ENCODE measurements around the gene CEP20. TPM values are rescaled to one million over a fixed set of nuclear protein-coding genes. Genes with fewer than 3 reads are reported as not detected.

CEP20 gene
- total RNA-seq, 1 experiment from 2014 or later: 36.9 TPM

DNA sequence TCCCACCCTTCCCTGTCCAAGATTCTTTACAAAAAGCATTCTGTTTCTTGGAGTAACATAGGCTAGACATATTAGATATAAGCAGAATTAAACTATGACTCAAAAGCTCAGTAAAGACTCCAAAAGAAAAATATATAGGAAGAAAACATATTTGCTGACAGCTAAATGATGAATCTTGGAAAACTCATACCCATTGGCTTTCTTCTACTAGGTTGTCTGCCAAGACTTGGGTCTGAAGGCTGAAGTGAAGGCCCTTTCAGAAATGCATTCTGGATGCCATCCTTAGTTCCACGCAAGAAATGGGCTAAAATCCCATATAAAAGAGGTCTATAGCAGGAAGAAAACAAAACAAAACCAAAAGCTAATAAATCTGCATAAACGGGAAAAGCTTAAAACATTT is 15.1 kb downstream of the CEP20 start:
- H3K4me1 ChIP-seq (ENCODE audit: insufficient read depth, low read length): no peaks in the 10 kb centered on the region
- H2BK5ac ChIP-seq (ENCODE audit: insufficient read length, low read length): no peak overlapping the region
- no peak overlapping the region for H3K4me2 ChIP-seq (ENCODE audit: insufficient read depth, insufficient read length, low read length)
- H4K5ac ChIP-seq (ENCODE audit: insufficient read length, low read depth, low read length): no peak overlapping the region
- no peaks in the 10 kb centered on the region for H3K23me2 ChIP-seq (ENCODE audit: insufficient read length, low read depth, low read length, poor library complexity, severe bottlenecking)
- H3K79me2 ChIP-seq (ENCODE audit: insufficient read depth, low read length): no peaks in the 10 kb centered on the region
- H3K27ac Mint-ChIP-seq: no peak overlapping the region
- H3K4me3 Mint-ChIP-seq: no peak overlapping the region
- no peak overlapping the region for H2AK5ac ChIP-seq (ENCODE audit: insufficient read length, low read length)
- H3K18ac ChIP-seq (ENCODE audit: insufficient read length, low read depth, low read length): no peak overlapping the region
- no peak overlapping the region for H2BK12ac ChIP-seq (ENCODE audit: insufficient read length, low read depth, low read length)
- no peak overlapping the region for H3K56ac ChIP-seq (ENCODE audit: insufficient read length, low read depth, low read length)
- H3K27me3 ChIP-seq (ENCODE audit: insufficient read depth, low read length): no peaks in the 10 kb centered on the region
- H3K79me1 ChIP-seq (ENCODE audit: insufficient read depth, low read depth, low read length, poor library complexity, severe bottlenecking): no peaks in the 10 kb centered on the region
- no peak overlapping the region for H3K4ac ChIP-seq (ENCODE audit: low read depth, low read length)
- WGBS (ENCODE audit: extremely low coverage, insufficient read length, low lambda C conversion rate): no CpG with 5 or more reads among the region's 2 CpGs
- H3K27me3 Mint-ChIP-seq (ENCODE audit: low read depth): no peaks in the 10 kb centered on the region
- no peak overlapping the region for H2BK120ac ChIP-seq (ENCODE audit: low read depth, low read length, poor library complexity, severe bottlenecking)
- no peak overlapping the region for H3K14ac ChIP-seq (ENCODE audit: insufficient read depth, low read length)
- no peak overlapping the region for H3K9ac ChIP-seq (ENCODE audit: extremely low read depth, insufficient read length, low read length)
- no peak overlapping the region for H2BK20ac ChIP-seq (ENCODE audit: low read depth, low read length, poor library complexity, severe bottlenecking)
- H3K9me3 Mint-ChIP-seq: no peaks in the 10 kb centered on the region
- no peak overlapping the region for H2AFZ ChIP-seq (ENCODE audit: low read length)
- 0 out of 4 replicates have a peak, but pooled peaks cover 0 to 2% of the 10 kb centered on the region in 2 experiments for H3K4me1 Mint-ChIP-seq
- H4K91ac ChIP-seq (ENCODE audit: insufficient read length, low read depth, low read length): no peak overlapping the region
- H4K8ac ChIP-seq (replicated peaks; ENCODE audit: insufficient read length, low read depth, low read length): no peak overlapping the region
- TF ChIP-seq CTCF (conservative IDR thresholded peaks at IDR 0.05): no peak
- H4K20me1 ChIP-seq (ENCODE audit: control insufficient read depth, insufficient read depth, insufficient read length): no peaks in the 10 kb centered on the region
- H3K36me3 Mint-ChIP-seq (ENCODE audit: insufficient read depth in 1 of 3, low read depth in 3 of 3): peaks cover 10 to 58% (median 46%) of the 10 kb centered on the region in 3 experiments; a peak in 6 of 7 replicates
- DNase-seq: no peak
- H3K27ac ChIP-seq (ENCODE audit: insufficient read length, low read depth, low read length): no peak overlapping the region
- no peak overlapping the region for H3T11ph ChIP-seq (ENCODE audit: low read length)
- no peaks in the 10 kb centered on the region for H3K9me3 ChIP-seq (ENCODE audit: control insufficient read depth, low read depth, low read length)
- no peak overlapping the region for H2BK15ac ChIP-seq (ENCODE audit: low read depth, low read length)
- no peak overlapping the region for H3K23ac ChIP-seq (ENCODE audit: insufficient read length, low read depth, low read length)
